ENCODE data around the gene PLIN3.
"Not testable (repeated sequence)": the region's sequence is repeated elsewhere in the genome, so short reads cannot be mapped to it uniquely, and the experiment has no call there.

DNA sequence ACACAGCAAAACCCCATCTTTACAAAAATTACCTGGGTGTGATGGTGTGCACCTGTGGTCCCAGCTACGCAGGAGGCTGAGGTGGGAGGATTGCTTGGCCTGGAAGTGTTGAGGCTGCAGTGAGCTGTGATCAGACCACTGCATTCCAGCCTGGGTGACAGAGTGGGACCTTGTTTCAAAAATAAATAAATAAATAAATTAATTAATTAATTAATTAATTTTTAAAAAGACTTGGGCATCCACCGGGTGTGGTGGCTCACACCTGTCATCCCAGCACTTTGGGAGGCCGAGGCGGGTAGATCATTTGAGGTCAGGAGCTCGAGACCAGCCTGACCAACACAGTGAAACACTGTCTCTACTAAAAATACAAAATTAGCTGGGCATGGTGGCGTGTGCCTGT is 62.3 kb downstream of the PLIN3 start:
- TF ChIP-seq, protein P1, sequence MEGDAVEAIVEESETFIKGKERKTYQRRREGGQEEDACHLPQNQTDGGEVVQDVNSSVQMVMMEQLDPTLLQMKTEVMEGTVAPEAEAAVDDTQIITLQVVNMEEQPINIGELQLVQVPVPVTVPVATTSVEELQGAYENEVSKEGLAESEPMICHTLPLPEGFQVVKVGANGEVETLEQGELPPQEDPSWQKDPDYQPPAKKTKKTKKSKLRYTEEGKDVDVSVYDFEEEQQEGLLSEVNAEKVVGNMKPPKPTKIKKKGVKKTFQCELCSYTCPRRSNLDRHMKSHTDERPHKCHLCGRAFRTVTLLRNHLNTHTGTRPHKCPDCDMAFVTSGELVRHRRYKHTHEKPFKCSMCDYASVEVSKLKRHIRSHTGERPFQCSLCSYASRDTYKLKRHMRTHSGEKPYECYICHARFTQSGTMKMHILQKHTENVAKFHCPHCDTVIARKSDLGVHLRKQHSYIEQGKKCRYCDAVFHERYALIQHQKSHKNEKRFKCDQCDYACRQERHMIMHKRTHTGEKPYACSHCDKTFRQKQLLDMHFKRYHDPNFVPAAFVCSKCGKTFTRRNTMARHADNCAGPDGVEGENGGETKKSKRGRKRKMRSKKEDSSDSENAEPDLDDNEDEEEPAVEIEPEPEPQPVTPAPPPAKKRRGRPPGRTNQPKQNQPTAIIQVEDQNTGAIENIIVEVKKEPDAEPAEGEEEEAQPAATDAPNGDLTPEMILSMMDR (IDR thresholded peaks at IDR 0.05): not testable (repeated sequence)
- TF ChIP-seq POLR2AphosphoS5 (IDR thresholded peaks at IDR 0.05): not testable (repeated sequence)

Measured in gastroesophageal sphincter (tissue), 3 donors.